ENCODE measurements around the gene NKAIN2. TPM values are rescaled to one million over a fixed set of nuclear protein-coding genes. Genes with fewer than 3 reads are reported as not detected.

NKAIN2 gene
- total RNA-seq, 1 donor: under 0.01 TPM

DNA sequence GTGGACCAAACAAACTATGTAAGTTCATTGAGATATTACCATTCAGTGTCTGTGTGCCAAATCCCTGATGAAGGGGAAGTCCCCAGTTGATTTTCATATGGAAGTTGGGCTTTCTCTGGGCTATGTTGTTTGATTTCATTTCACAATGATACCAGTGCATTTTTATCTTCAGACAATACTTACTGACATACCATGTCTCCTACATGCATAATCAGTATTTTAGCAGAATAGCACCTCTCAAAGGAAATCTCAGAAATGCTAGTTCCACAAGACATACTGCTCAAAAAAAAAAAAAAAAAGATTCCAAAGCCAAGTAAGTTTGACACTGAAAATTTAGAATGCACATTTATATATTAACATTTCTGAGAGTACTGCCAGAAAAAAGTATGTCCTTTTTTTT is 989.7 kb downstream of the NKAIN2 start:
- TF ChIP-seq, protein P1, sequence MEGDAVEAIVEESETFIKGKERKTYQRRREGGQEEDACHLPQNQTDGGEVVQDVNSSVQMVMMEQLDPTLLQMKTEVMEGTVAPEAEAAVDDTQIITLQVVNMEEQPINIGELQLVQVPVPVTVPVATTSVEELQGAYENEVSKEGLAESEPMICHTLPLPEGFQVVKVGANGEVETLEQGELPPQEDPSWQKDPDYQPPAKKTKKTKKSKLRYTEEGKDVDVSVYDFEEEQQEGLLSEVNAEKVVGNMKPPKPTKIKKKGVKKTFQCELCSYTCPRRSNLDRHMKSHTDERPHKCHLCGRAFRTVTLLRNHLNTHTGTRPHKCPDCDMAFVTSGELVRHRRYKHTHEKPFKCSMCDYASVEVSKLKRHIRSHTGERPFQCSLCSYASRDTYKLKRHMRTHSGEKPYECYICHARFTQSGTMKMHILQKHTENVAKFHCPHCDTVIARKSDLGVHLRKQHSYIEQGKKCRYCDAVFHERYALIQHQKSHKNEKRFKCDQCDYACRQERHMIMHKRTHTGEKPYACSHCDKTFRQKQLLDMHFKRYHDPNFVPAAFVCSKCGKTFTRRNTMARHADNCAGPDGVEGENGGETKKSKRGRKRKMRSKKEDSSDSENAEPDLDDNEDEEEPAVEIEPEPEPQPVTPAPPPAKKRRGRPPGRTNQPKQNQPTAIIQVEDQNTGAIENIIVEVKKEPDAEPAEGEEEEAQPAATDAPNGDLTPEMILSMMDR (IDR thresholded peaks at IDR 0.05; ENCODE audit: insufficient read depth, low read length): no peak
- DNase-seq (ENCODE audit: low read depth): no peak
- no peak overlapping the region for H3K4me3 ChIP-seq (ENCODE audit: low read depth, low read length)

DNA sequence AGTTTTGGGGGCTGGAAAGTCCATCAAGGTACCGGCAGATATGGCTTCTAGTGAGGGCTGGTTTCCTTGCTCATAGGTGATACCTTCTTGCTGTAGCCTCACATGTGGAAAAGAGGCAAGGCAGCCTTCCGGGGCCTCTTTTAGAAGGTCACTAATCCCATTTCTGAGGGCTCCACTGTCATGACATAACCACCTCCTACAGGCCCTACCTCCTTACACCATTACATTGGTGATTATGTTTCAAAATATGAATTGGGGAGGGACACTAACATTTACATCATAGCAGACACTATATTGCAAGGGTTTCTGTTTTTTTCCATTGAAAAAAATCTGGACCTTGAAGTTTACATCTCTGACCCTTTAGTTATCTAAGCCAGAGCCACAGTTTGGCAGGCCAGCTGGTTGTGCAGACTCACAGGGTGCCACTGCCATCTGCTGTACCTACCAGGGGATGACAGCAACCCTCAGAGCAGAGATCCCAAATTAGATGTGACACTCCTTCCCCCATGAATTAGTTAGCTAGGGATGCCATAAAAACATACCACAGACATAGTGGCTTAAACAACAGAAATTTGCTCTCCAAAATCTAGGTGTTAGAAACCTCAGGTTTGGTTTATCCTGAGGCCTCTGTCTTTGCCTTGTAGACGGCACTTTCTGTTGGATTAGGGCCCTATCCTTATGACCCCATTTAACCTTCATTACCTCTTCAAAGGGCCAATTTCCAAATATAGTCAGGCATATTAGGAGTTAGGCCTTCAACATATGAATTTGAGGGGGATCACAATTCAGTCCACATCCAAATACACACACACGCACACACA is 992.2 kb downstream of the NKAIN2 start:
- H3K4me3 ChIP-seq (ENCODE audit: low read depth, low read length): no peak overlapping the region
- TF ChIP-seq, protein P1 (IDR thresholded peaks at IDR 0.05; ENCODE audit: insufficient read depth, low read length): no peak
- no peak for DNase-seq (ENCODE audit: low read depth)

DNA sequence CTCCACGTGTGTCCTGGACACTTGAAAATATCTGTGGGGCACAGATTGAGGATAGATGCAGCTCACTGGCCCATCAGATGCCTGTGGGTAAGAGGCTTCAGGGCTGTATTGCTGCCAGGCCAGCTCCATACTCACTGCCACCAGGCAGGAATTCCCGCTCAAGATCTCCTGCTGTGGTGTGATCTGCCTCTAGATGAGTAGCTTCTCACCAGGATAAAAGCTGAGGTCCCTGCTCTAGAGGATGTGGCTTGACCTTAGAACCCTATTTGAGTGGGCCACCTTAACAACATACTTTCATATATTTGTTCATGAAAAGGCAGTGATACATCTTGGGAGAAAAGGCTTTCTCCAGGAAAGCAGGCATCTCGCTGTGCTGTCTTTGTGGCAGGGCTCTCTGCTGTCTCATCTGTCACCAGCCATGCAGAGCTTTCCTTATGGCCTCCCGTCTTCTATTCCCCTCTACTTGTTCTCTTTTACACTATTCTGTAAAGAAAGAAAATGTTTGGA is 992.9 kb downstream of the NKAIN2 start:
- TF ChIP-seq, protein P1 (IDR thresholded peaks at IDR 0.05; ENCODE audit: insufficient read depth, low read length): no peak
- no peak overlapping the region for H3K4me3 ChIP-seq (ENCODE audit: low read depth, low read length)
- no peak for DNase-seq (ENCODE audit: low read depth)

DNA sequence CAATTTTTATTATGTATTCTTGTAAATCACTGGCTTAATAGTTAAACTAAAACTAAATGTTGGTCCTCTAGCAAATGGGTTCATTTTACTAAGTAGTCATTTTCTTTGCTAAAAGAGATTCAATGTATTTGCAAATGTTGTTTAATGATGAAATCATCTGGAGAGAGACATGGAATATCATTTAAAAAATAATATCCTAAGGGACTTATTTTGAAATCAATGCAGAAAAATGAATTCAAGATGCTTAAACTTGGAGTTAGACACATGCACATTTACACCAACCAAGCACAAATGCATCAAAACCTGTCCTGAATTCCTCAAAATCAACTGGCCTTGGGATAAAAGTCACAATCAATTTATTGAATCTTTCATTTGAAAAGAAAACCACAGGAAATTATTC is 993.6 kb downstream of the NKAIN2 start:
- TF ChIP-seq, protein P1 (IDR thresholded peaks at IDR 0.05; ENCODE audit: insufficient read depth, low read length): no peak
- DNase-seq (ENCODE audit: low read depth): no peak

DNA sequence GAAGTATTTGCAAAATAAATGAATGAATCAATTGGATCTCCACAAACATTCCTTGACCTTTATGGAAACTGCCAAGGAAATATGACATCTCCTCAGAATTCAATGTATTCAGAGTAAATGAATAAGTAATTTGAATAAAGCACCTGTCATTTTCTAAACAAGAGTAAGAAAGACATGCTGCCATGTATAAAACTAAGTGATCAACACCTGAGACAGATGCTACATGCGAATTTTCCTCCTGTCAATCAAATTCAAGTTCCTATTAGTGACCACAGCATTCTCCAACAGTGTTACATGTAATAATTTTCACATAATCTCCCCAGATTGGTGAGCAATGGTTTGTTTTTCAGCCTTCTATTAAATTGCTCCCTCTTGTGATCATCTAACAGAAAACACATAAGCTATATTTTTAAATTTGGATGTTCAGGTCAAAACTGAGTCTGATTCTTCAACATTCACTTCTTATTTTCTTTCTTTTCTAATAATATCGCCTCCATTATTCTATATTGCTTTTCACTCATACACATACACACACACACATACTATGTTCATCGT is 995.4 kb downstream of the NKAIN2 start:
- H3K4me3 ChIP-seq (ENCODE audit: low read depth, low read length): no peak overlapping the region
- DNase-seq (ENCODE audit: low read depth): no peak
- TF ChIP-seq, protein P1 (IDR thresholded peaks at IDR 0.05; ENCODE audit: insufficient read depth, low read length): no peak

More for the DNA sequence above, 993.6 kb downstream of the NKAIN2 start:
- no peak overlapping the region for H3K4me3 ChIP-seq (ENCODE audit: low read depth, low read length)

DNA sequence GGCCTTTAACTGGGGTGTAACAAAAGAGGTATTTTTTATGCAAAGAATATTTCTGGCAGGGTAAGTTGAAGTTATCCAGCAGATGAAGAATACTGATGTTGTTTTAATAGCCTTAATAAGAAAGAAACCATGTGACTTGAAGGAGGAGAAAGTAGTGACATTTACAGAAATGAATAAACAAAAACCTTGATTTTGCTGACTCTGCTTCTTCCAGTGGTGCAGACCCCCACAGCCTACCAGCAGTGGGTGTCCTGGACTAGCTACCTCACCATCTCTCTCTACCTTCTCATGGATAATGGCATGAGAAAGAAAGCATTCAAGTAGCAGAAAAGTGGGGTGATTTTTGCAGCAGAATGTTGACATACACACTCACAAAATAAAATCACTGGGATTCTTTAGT is 996.0 kb downstream of the NKAIN2 start:
- no peak for DNase-seq (ENCODE audit: low read depth)
- TF ChIP-seq, protein P1 (IDR thresholded peaks at IDR 0.05; ENCODE audit: insufficient read depth, low read length): no peak
- no peak overlapping the region for H3K4me3 ChIP-seq (ENCODE audit: low read depth, low read length)

All from fibroblast of the aortic adventitia (primary cell).